ENCODE data around the gene VPS11.
"Not testable (repeated sequence)": the region's sequence is repeated elsewhere in the genome, so short reads cannot be mapped to it uniquely, and the experiment has no call there.

The VPS11 gene

GRCh38 chr11:119067371-119068222 lies at the start of gene VPS11:
TSS of gene VPS11 (plus strand) at chr11:119067818. CDS start at chr11:119067824, 6 bp downstream.
- peak; percentile 82 for DNase-seq (ENCODE audit: low read depth in 2 of 2)

DNA sequence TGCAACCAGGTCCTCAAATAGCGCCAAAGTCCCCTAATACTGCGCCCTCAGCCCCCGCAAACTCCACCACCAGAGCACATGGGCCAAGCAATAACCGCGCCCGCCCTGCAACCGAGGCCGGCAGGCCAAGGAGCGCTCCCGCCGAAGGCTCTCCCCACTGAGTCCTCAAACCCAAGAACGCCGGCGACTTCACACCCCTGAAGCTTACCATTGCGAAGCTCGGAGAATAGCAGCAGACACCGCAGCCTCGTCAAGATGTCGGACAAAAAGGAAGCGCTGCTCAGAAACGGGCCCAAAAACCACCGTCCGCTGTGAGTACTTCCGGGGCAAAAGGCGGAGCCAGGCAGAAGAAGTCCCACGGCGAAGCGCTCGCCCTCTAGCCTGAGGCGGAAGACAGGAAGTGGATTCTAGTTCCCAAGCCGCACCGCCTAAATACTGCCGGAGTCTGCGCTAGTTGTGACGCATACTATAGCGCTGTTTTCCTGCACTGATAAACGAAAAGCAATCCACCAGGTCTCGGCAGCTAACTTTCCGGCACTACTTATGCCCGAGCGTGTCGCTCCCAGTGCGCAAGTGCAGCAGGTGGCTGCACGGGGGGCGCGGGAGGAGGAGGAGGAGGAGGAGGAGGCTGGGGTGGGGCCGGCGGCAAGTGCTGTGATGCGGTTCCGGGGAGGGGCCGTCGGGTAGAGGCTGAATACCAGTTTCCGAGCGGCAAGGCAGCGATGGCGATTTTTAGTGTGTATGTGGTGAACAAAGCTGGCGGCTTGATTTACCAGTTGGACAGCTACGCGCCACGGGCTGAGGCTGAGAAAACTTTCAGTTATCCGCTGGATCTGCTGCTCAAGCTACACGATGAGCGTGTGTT lies 49.3 kb upstream of the VPS11 start, which contains the start of the genes RPS25 and TRAPPC4:
RPS25 (minus strand) TSS at position 270 of the 865 bp plus-strand sequence; CDS start at position 211, 59 bp downstream.
TRAPPC4 (plus strand) TSS at position 693 of the 865 bp plus-strand sequence; CDS start at position 723, 30 bp downstream.
- peak; percentile 86 to 87 for DNase-seq (ENCODE audit: low read depth in 2 of 2)

GRCh38 chr11:119019996-119020395 lies 47.6 kb upstream of the VPS11 start:
- DNase-seq (ENCODE audit: low read depth in 2 of 2): no peak

- DNase-seq (ENCODE audit: low read depth in 2 of 2): no peak
Observed at GRCh38 chr11:119021631-119022030, 46.0 kb upstream of the VPS11 start.

- DNase-seq (ENCODE audit: low read depth in 2 of 2): no peak
Observed at GRCh38 chr11:119023741-119024140, 43.9 kb upstream of the VPS11 start.

DNA sequence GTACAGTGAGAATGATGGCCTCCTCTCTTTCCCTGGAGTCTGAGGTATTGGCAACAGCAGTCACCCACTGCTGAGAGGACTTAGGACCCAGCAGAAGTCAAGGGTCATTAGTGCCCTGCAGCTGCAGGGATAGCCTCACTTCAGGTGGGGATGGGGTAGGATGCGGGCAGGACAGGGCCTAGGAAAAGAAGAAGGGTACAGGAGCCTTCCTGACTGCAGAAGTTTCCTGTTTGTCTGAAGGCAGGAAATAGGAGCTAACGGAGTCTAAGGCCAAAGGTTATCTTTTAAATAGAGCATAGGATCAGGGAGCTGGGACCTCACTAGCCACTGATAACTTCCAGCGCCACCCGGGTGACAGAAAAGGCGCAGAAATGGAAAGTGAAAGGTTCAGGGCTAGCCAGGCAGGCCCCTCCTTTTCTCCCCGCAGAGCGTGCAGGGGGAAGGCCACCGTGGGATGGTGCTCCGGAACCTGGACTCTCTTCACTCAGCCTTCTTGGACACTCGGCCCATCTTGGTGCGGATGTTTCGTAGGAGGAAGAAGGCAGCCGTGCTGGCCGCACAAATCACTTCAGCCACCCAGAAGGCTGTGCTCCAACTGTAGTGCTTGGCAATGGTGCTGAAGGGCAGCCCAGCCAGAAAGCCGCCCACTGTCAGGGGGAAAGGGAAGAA lies 43.1 kb upstream of the VPS11 start:
- DNase-seq (ENCODE audit: low read depth in 2 of 2): no peak

DNA sequence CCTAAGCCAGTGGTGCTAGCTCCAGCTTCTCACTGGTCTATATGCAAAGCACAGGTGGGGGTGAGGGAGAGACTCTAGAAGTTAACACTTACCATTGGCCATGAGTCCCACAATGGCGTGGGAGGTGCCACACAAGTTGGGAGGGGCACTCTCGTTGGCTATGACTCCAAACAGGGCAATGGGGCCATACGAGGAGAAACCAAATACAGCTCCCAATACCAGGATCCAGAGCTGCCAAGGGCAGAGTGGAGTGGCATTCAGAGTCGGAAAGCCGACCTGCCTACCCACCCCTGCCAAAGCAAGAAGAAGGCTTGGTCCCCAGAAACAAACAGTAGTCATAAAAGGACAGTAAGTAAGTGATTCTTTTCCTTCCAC lies 42.5 kb upstream of the VPS11 start:
- no peak for DNase-seq (ENCODE audit: low read depth in 2 of 2)

- DNase-seq (ENCODE audit: low read depth in 2 of 2): no peak
Observed at GRCh38 chr11:119025541-119025940, 42.1 kb upstream of the VPS11 start.

DNA sequence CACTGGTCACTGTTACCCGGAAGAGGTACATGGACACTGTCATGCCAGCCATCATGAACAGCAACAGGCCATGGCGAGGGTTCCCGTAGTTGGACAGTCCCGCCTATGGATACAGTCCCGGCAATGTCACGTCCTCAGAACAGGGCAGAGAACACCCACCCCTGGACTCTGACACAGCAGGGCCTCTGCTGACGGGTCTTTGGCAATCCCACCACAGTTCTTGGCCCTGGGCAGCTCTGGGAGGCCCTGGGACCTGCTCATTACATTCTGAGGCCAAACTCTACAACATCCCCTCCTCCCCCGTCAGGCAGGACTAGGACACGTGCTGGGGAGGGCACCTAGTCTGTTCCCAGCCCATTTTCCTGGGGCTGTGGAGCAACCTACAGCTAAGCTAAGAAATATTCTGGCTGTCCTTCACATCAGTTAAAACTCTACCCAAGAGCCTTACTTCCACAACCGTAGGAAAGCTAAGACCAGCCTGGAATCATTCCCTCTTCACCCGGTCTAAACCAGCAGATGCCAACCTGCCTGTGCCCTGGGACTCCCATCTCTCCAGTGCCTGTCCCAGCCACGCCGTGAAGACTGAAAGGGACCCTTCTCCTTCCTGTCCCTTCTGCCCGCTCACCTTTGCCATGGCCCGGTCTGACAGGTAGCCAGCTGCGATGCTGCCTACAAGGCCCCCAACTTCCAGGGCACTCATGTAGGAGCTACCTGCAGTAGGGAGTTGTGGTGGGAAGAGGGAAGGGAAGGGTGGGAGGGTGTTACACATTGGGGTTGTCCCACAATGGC lies 41.4 kb upstream of the VPS11 start:
- no peak for DNase-seq (ENCODE audit: low read depth in 2 of 2)

DNA sequence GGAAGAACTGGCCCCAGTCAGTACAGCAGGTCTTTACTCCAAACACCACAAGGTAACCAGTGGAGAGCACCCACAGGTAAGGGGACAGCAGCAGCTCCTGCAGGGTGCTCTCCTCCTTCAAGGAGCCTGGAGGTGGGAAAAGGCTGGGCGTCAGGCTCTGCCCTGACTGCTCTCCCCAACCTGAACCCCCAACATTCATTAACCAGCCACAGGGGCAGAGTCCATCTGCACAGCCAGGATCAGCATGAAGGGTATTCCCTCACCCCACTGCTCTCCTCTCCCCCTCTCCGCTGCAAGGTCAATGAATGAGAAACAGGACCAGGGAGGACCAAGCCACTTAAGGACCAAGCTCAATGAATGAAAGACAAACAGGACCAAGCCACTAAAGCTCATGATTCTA lies 40.6 kb upstream of the VPS11 start:
- no peak for DNase-seq (ENCODE audit: low read depth in 2 of 2)

DNA sequence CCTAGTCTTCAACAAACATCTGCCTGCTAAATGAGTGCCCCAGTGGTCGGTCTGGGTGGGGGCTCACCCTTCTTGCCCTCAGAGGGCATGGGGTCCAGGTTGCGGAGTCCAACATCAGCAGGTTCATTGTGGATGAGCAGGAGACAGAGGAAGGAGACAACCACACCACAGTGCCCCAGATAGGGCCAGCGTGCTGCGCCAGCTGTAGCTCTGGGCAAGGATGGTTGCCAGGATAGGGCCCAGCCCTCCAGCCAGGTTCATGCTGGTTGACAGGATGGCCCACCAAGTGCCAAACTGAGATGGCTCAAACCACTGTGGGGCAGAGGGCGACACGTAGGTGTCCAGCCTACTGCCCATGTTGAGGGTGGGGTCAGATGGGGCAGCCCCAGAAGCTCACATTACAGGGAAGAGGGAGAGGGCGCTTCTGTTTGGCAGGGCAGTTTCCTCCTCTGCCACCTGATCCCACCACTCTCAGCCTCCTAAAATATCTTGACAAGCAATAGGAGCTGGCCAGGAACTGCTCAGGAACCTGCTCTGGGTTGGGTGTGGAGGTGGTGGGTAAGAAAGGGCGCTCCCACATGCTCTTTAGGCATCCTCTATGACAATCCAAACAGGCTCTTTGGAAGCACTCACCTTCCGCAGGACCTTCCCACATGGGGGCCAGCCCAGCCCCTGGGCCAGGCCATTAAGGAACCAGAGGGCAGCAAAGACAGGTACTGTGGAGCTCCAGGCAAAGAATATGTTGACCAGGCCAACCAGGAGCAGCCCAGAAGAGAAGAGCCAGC lies 39.9 kb upstream of the VPS11 start:
- no peak for DNase-seq (ENCODE audit: low read depth in 2 of 2)

DNA sequence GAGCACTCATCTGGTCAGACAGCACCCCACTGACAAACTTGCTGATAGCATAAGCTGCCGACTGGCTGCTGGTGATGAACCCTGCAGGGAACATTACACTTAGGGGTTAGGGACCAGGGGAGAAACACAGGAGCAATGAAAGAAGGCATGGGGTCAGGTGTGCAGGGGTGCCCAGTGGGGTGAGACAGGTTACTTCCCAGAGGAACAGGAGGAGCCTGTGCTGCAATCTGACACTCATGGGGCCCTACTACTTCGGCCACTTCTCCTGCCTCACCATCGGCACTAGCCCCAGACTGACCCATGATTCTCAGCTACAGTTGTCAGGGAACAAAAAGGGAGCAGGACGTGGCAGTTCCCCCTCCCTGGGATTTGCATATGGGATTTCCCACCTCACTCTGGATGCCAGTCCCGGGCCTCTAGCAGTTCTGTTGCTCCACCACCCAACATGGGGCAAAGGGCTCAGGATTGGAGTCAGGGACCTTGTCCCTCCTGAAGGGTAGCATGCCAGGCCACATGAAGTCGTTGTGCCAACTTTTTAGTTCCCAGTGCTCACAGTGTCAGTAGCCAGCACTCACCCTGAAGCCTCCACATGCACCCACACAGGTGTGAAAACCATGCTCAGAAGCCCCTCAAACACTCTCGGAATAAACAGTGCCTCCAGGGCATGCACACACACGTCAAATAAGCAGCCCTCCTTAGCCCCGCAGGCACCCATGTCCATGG lies 39.1 kb upstream of the VPS11 start:
- no peak for DNase-seq (ENCODE audit: low read depth in 2 of 2)

GRCh38 chr11:119029069-119029339 lies 38.6 kb upstream of the VPS11 start:
- no peak for DNase-seq (ENCODE audit: low read depth in 2 of 2)

GRCh38 chr11:119029340-119030028 lies 38.1 kb upstream of the VPS11 start:
- DNase-seq (ENCODE audit: low read depth in 2 of 2): no peak

- DNase-seq (ENCODE audit: low read depth in 2 of 2): no peak
Observed at GRCh38 chr11:119030029-119030328, 37.6 kb upstream of the VPS11 start.

DNA sequence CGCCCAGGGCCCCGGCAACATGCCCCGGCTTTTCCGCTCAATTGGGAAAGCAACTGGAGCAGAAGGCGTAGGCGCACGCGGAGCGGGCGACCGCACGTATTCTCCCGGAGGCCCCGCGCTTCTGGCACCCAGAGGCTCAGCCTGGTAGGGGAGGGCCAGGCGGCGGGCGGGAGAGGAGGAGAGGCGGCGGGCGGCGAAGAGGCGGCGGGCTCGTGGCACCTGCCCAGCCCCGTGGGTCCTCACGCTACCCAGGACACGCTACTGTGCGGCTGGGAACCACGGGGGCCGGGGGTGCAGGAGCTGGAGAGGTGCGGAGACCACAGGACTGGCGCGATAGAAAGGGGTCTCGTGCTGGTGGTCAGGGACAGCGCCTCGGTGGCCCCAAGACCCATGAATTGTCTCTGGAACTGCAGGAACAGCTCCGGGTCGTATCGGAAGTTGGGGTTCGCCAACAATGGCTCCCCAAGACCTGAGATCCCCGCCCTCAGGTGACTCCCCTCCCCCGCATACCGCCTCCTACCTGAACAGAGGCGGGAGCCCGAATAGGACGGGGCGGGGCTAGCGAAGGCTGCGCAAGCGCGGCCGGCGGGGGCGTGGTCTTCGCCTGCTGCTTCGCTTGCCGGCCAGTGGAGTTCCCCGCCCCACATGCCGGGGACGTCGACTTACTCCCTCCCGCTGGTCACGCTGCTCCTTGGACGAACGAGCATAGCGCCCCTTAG lies 37.1 kb upstream of the VPS11 start, which contains the start of gene SLC37A4:
SLC37A4 (minus strand) TSS at position 549 of the 719 bp plus-strand sequence.
- DNase-seq (ENCODE audit: low read depth in 2 of 2): peak; percentile 85

DNA sequence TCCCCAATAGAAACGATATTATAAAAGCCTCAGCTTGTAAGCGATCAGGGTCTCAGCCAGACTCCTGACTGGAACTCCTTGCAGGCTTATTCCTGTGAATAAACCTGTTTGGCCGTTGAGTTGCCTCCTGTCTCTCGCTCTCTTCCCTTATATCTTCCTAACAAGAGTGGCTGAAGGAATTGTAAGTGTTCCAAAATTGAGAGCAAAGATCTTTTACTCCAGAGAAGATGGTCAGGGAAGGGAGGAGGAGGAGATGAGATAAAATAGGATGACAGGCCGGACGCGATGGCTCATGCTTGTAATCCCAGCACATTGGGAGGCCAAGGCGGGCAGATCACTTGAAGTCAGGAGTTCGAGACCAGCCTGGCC lies 35.7 kb upstream of the VPS11 start:
- DNase-seq (ENCODE audit: low read depth in 2 of 2): no peak

GRCh38 chr11:119033421-119033820 lies 34.2 kb upstream of the VPS11 start:
- not testable (repeated sequence) for DNase-seq (ENCODE audit: low read depth in 2 of 2)

DNA sequence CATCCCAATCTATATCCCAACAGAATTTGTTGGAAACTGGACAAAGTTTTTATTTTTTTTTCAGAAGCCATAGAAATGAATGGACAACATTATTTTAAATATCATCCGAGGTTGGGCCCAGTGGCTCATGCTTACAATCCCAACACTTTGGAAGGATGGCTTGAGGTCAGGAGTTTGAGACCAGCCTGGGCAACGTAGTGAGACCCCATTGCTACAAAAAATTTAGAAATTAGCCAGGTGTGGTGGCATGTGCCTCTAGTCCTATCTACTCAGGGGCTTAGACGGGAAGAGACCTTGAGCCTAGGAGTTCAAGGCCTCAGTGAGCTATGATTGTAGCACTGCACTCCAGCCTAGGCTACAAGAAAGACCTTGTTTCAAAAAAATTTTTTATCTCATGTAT lies 32.8 kb upstream of the VPS11 start:
- DNase-seq (ENCODE audit: low read depth in 2 of 2): no peak
